Putamen (tissue), 1 donor: ENCODE results near the gene ANKRD55.
"Not testable (repeated sequence)": the region's sequence is repeated elsewhere in the genome, so short reads cannot be mapped to it uniquely, and the experiment has no call there.

Source experiments
- DNase-seq: peaks from one replicate; pipeline ENCODE4 v3.0.0-alpha.2; 2016; ENCODE audit warnings: low spot score

ANKRD55 gene

DNA sequence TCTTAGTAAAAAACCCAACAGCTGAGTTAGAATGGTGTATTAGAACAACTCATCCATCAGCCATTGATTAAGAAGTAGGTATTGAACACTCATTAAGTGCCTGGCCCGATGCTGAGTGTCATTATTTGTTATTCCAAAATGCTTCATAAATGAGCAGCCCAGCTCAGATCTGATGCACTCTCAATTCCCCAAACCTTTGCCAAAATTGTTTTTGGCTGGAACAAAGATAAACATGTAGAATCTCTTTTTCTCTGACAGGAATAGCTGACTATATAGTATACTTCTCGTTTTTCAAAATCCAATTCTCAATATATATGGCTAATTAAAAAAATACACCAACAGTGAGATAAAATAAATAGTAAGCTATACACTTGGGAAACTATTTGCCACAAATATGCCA is 20.0 kb upstream of the ANKRD55 start:
- no peak for DNase-seq

DNA sequence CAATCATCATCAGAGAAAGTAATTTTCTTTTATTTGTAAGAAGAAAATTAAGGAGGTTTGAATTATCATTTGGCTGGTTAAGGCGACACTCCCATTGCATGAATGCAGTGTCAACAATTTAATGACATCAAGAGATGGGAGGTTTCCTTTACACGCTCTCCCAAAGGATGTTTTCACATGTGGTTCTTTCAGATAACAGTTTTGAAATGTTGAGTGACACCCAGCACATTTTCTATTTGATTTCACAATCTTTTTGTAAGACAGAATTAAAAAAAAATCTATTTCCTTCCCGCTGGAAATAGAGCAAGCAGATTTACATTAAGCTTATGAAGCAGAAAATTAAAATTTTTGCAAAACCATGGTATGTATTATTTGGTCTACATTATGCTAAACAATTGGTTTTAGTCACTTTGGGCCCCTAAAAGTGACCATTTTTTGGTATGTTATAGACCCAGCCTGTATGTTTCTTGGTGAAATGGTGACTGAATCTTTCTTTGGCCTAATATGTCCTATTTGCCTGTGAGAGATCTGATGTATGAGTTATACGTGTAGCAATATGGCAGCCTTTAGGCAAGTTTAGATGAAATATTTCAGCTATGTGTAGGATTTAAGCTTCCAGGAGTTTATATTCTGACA is 18.9 kb upstream of the ANKRD55 start:
- DNase-seq = no peak

DNA sequence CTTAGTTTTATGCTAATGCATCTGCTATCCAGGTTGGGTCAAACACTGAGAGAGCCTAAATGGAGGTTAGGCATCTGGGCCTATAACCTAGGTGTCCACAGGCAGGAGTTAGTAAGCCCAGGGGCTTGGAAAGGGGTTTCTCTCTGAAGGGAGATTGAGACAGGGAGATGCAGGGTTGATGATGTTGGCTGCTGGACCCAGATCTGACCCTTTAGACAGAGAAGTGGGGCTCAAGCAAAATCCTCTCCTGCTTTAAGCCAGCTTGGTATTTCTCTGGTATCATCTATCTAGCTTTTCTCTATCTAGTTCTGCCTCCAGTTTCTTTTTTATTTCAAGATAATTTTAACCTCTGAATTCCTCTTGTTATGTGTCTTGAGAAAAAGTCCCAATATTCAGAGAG is 18.3 kb upstream of the ANKRD55 start:
- no peak for DNase-seq

DNA sequence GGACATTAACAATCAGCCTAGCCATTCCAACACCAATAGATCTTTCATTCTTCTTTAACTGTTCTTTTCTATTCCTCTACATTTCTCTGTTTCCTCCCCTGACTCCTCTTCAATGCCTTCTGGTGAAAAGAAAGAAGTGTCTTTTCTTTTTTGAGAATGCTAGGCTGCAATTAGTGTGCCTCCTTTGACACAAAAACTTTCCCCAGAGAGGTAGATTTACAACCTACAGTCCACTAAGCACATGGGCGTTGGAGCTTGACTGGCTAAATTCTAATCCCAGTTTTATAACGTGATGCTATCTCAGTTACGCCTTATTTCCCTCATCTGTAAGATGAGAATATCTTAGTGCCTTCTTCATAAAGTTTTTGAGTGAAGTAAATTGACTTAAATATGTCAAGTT is 16.9 kb upstream of the ANKRD55 start:
- no peak for DNase-seq

DNA sequence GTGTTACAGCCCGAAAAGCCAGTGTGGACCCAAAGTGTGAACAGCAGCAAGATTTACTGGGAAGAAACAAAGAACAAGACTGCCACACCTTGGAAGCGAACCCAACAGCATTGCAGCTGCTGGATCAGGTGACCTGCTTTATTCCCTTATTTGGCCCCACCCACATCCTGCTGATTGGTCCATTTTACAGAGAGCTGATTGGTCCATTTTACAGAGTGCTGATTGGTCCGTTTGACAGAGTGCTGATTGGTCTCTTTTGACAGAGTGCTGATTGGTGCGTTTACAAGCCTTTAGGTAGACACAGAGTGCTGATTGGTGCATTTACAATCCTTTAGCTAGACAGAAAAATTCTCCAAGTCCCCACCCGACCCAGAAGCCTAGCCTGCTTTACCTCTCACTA is 16.0 kb upstream of the ANKRD55 start:
- not testable (repeated sequence) for DNase-seq

DNA sequence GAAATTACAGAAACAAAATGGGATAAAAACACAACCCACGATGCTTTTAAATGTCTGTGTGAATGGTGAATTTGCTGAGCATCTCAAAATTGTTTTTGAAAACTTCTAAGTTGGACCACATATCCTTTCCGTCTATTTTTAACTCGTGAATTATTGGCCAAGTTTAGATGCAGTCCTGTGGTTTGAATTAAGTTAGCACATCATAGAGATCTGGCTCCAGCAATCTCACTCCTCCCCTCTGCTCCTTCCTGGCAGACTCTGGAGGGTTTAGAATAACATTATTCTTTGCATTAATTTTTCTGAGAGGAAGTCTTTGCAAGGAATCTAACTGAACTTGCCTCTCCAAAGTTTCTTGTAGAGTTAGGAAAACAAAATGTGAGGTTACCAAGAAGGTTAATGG is 14.5 kb upstream of the ANKRD55 start:
- no peak for DNase-seq

DNA sequence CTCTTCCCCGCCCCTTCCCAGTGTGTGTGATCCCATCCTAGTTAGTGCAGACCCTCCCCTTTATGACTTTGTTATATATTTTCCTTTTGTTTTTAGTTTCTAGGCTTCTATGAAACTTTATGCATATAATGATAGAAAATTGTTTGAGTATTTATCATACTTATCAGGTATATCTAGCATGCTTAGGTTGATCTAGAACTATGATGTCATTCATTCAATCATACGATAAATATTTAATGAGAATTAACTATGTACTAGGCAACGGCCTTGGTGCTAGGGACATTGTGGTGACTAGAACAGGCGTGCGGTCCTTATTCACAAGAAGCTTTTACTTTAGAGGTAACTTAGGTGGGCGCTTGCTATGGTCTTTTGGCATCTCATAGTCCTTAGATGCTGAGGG is 13.6 kb upstream of the ANKRD55 start:
- DNase-seq = no peak

DNA sequence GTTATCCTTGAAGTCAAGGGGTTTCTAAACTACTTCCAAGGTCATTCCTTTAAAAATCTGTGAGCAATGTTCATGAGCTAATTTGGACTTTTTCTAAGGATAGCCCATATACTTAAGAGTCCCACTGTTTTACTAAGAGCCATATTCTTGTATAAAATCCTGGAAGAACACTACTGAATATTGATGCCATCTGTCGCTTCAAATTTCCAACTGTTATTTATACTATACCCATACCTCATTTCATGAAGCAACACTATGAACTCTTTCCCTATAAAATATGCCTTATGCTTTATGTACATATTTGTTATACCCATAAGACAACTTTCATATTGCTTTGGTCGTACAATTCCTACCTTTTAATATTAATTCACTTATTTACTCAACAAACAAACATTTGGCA is 12.4 kb upstream of the ANKRD55 start:
- no peak for DNase-seq

DNA sequence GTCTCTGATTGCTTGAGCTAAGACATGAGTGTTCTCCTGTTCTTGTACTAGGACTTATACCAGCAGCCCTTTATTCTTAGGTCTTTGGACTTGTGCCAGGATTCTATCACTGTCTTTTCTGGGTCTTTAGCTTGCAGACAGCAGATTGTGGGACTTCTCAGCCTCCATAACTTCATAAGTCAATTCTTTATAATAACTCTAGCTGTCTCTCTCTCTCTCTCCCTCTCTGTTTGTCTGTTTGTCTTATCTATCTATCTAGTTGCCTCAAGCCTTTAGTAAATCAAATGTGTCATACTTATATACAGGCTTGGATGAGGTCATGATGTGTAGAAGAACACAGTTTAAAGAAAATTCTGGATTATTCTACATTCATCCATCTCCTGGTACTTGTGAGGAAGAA is 11.5 kb upstream of the ANKRD55 start:
- DNase-seq = no peak

DNA sequence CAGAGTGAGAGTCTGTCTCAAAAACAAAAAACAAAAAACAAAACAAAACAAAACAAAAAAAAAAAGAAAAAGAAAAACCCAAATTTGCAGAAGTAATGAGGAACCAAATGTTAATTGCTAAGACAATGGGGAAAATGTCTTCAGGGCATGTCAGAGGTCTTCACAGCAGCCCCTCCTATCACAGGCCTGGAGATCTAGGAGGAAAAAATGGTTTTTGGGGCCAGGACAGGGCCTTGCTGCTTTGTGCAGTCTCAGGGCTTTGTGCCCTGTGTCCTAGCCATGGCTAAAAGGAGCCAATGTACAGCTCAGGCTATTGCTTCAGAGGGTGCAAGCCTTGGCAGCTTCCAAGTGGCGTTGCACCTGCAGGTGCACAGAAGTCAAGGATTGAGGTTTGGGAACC is 9.1 kb upstream of the ANKRD55 start:
- not testable (repeated sequence) for DNase-seq

DNA sequence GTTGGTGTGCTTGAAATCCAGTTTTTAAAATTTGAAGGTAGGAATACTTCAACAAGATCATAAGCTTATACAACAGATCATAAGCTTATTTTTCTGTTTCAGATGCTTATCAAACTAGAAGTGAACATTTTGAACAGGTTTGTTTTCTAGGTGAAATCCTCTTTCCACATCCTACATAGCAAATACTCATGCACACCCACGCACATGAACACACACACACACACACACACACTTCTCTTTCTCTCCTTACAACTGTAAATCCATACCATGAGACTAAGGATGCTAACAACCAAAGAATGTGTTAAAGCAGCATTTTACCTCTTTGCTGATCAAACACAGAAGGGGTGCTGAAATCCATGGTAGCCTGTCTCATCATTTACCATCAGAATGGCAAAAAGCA is 592 bp downstream of the ANKRD55 start:
- no peak for DNase-seq

DNA sequence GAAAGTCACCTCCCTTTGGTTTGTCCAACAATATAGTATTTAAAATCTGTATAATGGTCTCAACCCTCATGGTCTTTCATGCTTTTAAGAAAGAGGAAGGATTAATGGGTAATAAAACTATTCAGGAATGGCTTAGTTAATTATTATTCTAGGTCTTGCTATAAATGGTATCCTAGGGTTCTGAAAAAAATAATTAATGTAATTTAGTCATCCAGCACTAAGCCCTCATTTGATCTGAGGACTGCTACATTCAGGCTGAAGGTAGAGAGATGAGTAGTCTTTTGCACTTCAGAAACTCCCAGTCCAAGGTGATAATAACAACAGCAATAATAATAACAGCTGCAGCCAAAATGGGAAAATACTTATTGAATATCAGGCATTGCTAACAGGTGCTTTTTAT is 2.6 kb downstream of the ANKRD55 start:
- no peak for DNase-seq

DNA sequence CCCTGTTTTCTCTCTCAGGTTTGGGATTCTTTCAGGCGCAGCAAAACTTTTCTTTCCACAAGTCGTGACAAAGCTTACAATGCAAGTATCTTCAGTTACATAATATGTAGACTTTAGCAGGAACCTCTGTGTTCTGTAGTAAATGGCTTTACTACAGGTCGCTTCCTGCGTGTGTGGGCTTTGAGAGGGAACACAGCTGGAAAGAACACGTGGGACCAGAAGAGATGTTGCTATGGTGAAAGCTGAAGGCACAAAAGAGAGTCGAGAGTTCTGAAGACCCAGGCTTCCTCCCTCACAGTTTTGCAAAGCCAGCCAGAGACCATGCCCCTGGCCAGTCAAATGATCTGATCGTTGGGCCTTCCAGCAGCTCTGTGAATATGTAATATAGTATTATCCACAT is 4.0 kb downstream of the ANKRD55 start:
- DNase-seq = no peak

DNA sequence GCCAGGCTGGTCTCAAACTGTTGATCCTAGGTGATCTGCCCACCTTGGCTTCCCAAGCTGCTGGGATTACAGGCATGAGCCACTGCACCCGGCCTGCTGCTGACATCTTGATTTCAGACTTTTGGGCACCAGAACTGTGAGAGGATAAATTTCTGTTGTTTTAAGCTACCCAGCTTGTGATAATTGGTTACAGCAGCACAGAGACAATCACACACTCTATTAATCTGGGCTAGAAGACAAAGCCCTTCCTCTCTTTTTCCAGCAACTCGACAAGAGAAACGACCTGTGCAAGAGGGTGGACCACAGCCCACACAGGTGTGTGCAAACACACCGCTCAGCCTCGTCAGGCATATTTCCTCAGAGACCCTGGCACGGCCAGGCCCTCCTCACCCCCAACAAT is 4.5 kb downstream of the ANKRD55 start:
- no peak for DNase-seq

DNA sequence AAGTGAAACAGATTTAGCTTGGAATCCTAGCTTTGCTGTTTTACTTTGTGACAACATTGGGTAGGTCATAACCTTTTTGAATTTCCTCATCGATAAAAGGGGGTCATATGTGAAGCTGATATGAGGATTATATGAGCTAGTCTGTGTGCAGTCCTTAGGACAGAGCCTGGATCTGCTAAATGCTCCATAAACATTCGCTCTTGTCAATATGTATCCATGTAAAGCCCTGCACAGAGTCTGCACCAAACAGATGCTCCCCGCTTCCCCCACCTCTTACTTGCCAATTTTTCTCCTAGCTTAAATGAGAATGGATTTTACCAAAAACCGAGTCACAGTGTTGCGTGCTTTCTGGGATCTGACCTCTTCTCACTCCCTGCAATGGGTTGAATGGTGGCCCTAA is 5.4 kb downstream of the ANKRD55 start:
- DNase-seq = no peak

DNA sequence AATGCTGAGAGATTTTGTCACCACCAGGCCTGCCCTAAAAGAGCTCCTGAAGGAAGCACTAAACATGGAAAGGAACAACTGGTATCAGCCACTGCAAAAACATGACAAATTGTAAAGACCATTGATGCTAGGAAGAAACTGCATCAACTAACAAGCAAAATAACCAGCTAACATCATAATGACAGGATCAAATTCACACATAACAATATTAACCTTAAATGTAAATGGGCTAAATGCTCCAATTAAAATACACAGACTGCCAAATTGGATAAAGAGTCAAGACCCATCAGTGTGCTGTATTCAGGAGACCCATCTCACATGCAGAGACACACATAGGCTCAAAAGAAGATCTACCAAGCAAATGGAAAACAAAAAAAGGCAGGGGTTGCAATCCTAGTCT is 9.8 kb downstream of the ANKRD55 start:
- not testable (repeated sequence) for DNase-seq

DNA sequence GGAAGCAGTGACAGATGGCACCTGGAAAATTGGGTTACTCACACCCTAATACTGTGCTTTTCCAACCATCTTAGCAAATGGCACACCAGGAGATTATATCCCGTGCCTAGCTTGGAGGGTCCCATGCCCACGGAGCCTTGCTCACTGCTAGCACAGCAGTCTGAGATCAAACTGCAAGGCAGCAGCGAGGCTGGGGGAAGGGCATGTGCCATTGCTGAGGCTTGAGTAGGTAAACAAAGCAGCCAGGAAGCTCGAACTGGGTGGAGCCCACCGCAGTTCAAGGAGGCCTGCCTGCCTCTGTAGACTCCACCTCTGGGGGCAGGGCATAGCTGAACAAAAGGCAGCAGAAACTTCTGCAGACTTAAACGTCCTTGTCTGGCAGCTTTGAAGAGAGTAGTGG is 11.5 kb downstream of the ANKRD55 start:
- DNase-seq = not testable (repeated sequence)

DNA sequence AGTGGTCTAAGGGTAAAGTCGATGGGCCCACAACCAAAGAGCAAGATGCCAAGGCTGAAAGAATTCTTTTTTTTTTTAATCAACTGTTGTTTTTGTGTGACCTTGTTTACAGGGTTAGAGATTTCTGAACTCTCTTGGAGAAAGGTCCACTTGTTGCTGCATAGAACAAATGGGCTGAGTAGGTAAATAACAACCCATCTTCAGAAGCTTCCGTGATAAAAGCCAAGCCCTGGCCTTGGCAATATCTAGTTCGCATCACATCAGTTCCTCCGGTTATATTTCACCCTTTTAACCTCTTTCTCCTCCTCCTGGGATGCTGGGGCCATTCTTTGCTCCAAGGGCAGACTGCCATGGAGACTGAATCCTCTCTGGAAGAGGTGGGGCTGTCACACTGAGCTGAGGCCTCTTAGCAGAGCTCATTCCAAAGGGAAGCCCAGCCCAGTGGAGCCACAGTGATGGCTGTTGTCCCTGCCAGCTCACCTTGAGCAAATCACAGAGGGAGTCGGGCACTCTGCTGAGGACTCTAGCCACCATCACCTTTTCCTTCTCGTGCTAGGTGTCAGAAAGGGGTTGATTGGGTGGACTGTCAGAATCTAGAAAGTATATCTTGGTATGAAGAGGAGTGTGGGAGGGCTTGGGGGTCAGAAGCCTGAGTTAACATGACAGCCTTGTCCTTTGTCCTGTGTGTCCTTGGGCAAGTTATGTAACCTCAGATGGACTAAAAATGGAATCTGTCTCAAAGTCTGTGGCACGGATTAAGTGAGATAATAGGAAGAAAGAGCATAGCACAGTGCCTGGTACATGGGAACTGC is 17.9 kb downstream of the ANKRD55 start:
- DNase-seq = no peak

DNA sequence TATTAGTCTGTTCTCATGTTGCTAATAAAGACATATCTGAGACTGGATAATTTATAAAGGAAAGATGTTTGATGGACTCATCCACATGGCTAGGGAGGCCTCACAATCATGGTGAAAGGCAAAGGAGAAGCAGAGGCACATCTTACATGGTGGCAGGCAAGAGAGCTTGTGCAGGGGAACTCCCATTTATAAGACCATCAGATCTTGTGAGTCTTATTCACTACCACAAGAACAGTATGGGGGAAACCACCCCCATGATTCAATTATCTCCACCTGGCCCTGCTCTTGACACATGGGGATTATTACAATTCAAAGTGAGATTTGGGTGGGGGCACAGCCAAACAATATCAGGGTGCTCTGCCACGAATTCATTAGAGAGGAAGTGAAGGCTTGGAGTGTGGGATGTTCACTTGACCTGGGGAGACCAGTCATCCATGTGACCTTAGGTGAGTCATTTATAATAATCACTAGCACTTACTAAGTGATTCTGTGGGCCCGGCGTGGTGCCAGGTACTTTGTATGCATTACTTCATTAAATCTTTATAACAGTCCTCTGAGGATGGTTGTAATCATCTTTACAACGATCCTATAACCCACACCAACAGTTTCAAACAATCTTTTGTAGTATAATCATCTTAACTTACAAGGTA is 19.1 kb downstream of the ANKRD55 start:
- not testable (repeated sequence) for DNase-seq

DNA sequence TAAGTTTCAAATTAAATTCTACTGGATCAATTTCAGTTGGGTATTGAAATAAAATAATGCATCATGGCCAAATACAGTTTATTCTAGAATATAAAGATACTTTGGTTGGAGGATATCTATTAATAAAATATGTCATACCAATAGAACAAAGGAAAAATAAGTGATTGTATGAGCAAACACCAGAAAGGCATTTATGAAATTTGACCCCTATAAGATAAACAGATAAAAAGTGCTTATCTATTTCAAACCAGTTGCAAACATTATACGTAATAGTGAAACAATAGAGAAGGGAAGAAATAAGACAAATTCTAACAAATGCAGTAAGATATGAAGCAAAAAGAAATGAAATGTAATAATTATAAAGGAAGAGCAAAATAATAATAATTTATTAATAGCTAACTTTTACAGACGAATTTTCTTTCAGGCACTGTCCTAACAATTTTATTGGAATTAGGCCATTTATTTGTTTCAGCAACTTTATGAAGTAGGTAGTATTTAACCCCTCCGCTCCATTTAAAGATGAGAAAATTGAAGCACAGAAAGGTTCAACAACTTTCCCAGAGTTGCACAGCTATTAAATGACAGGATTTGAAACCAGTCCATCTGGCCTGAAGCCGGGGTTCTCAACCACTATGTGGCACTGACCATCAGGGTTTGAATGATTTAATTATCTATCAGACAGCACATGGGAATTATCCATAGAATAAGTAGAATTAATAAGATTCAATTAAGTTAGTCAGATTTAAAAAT is 20.8 kb downstream of the ANKRD55 start:
- DNase-seq = no peak

DNA sequence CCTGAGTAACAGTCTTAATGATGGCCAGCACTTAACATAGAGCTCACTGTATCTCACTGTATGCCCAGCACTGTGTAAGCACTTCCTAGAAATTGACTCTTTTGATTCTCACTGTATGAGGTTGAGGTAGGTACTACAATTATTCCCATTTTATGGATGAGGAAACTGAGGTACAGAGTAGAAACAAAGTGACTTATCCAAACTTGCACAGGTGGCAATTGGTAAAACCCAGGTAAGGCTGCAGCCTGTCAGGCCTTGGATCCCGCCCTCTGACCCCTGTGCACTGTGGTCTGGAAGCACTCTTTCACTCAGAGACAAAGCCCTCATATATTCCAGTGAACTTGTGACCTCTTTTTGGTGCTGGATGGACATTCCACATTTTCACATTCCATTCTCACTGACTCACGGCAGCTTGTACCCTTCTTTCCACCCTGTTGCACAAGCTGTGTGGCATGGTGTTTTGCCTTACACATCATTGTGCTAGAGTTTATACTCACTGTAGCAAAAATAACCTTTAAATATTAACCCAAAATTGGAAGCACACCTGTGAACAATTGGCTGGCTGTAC is 21.7 kb downstream of the ANKRD55 start:
- no peak for DNase-seq

DNA sequence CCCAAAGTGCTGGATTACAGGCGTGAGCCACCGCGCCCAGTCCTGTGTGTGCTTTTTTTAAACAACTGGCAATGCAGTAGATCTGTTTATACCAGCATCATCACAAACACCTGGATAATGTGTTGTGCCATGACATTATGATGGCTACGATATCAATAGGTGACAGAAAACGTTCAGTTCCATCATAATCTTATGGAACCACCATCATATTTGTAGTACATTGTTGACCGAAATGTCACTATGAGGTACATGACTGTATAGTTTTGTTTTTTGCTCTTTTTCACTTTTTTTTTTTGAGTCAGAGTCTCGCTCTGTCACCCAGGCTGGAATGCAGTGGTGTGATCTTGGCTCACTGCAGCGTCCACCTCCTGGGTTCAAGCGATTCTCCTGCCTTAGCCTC is 24.4 kb downstream of the ANKRD55 start:
- no peak for DNase-seq
